ENCODE results near the gene GK.

DNA sequence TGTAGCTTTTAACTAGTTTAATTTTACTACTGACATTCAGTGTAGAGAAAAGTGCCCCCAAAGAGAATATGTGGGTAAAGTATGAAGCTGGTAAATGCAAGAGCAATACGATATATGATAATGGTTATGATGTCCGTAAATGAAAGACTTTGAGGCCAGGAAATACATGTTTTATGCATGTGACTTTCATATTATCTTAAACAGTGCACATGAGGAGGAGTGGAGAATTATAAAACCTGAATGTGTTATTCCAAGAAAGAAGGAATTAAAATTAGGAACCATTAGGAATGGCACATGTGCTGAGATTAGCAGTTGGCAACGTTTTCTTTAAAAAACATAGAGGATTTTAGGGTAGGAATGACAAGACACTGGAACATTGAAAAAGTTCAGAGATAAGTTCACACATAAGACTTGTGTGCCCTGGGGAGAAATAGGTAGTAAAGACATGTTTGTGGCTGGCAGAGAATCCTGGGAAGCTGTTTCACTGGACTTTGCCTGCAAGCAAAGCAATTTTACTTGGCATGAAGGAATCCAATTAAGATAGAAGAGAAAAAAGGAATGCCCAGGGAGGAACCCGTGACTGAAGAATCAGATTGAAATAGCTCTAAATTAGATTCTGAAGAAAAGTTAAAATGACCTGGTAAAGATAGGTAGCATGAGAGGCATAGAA lies 20.0 kb downstream of the GK start:
- TF ChIP-seq CTCF (IDR thresholded peaks at IDR 0.05; ENCODE audit: low read length) (no peak), EZH2 (optimal IDR thresholded peaks at IDR 0.05; ENCODE audit: low read depth, low read length) (no peak)
